Bronchial epithelial cell (primary cell): ENCODE data around the gene SIGLEC6. TPM values are rescaled to one million over a fixed set of nuclear protein-coding genes. Genes with fewer than 3 reads are reported as not detected.

ENCODE experiments used
- DNase-seq: peaks from one replicate; pipeline ENCODE4 v3.0.0-alpha.2; 2010; ENCODE audit warnings: low read depth
- FAIRE-seq: peaks from 2 replicates; lab custom pipeline; 2011; peaks lifted over from hg19 to GRCh38; lab: Jason Lieb, UNC
- H3K27me3 ChIP-seq: 2 replicates; pipeline ENCODE4 v1.5.1; 2011; ENCODE audit warnings: low read length; ENCODE audit not compliant: control insufficient read depth, insufficient read depth
- H3K36me3 ChIP-seq: 2 replicates; pipeline ENCODE4 v1.5.1; 2011; ENCODE audit warnings: low read length; ENCODE audit not compliant: control insufficient read depth, insufficient read depth
- H3K4me3 ChIP-seq: 2 replicates; pipeline ENCODE4 v1.5.1; 2011; ENCODE audit warnings: mild to moderate bottlenecking, low read depth, low read length, control low read depth
- total RNA-seq: library from RNA; depleted of rRNA; stranded (reverse); fragments of >200 nt; gene quantifications from 2 replicates; pipeline ENCODE4 v1.2.1, GENCODE V29; 2014
- TF ChIP-seq, protein P1 (sequence below): IDR thresholded peaks from 2 replicates; pipeline ENCODE4 v1.5.1; 2011; ENCODE audit warnings: mild to moderate bottlenecking, moderate library complexity, low read length, control low read depth, inconsistent platforms; ENCODE audit not compliant: insufficient read depth, severe bottlenecking

The SIGLEC6 gene
- total RNA-seq, 1 donor from 2014 or later = not detected

DNA sequence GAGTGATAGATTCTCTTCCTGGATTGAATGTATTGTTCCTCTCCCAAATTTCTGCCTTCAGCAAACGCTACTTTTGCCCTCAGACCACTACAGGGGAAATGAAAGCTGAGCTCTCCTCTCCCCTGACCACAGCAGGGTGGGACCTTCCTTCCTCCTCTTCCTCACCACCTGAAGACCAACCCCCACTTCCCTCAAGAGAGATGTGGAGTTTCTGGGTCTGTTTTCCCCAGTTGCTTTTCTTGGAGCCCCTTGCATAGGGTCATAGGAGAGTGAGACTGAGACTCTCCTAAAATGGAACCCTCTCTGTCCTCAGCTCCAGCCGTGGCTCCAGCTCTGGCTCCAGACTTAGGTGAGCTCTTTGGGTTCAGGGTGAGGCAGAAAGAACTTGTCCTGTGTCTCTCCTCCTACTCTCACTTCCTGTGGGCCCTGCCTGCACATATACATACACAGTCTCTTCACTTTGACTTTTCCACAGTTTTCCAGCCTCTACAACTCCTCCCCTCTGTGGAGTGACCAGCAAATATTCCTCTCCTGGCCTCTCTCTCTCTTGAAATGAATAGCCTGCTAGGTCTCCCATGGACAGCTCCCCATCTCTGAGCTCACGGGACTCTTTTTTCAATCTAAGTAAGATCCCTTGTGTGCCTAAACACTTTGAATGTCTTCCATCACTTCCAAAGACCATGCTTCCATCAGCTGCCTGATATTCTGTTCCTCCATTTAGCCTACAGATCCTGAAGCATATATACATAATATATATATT is 20.4 kb upstream of the SIGLEC6 start:
- FAIRE-seq (no peak), DNase-seq (no peak)
- no peaks in the 10 kb centered on the region for H3K36me3 ChIP-seq
- TF ChIP-seq, protein P1, sequence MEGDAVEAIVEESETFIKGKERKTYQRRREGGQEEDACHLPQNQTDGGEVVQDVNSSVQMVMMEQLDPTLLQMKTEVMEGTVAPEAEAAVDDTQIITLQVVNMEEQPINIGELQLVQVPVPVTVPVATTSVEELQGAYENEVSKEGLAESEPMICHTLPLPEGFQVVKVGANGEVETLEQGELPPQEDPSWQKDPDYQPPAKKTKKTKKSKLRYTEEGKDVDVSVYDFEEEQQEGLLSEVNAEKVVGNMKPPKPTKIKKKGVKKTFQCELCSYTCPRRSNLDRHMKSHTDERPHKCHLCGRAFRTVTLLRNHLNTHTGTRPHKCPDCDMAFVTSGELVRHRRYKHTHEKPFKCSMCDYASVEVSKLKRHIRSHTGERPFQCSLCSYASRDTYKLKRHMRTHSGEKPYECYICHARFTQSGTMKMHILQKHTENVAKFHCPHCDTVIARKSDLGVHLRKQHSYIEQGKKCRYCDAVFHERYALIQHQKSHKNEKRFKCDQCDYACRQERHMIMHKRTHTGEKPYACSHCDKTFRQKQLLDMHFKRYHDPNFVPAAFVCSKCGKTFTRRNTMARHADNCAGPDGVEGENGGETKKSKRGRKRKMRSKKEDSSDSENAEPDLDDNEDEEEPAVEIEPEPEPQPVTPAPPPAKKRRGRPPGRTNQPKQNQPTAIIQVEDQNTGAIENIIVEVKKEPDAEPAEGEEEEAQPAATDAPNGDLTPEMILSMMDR = no peak
- H3K4me3 ChIP-seq = no peak overlapping the region
- H3K27me3 ChIP-seq = no peaks in the 10 kb centered on the region

GRCh38 chr19:51550848-51551672 is 19.6 kb upstream of the SIGLEC6 start:
- DNase-seq (no peak), FAIRE-seq (no peak)
- H3K36me3 ChIP-seq = no peaks in the 10 kb centered on the region
- TF ChIP-seq, protein P1 = no peak
- no peak overlapping the region for H3K4me3 ChIP-seq
- H3K27me3 ChIP-seq = no peaks in the 10 kb centered on the region

GRCh38 chr19:51549533-51550324 is 18.3 kb upstream of the SIGLEC6 start:
- FAIRE-seq = no peak
- H3K4me3 ChIP-seq = no peak overlapping the region
- TF ChIP-seq, protein P1 = no peak
- no peaks in the 10 kb centered on the region for H3K36me3 ChIP-seq
- H3K27me3 ChIP-seq = no peaks in the 10 kb centered on the region
- DNase-seq = no peak

GRCh38 chr19:51548891-51549305 is 17.4 kb upstream of the SIGLEC6 start:
- TF ChIP-seq, protein P1 = no peak
- H3K27me3 ChIP-seq = no peaks in the 10 kb centered on the region
- no peak overlapping the region for H3K4me3 ChIP-seq
- DNase-seq = no peak
- FAIRE-seq = no peak
- H3K36me3 ChIP-seq = no peaks in the 10 kb centered on the region

DNA sequence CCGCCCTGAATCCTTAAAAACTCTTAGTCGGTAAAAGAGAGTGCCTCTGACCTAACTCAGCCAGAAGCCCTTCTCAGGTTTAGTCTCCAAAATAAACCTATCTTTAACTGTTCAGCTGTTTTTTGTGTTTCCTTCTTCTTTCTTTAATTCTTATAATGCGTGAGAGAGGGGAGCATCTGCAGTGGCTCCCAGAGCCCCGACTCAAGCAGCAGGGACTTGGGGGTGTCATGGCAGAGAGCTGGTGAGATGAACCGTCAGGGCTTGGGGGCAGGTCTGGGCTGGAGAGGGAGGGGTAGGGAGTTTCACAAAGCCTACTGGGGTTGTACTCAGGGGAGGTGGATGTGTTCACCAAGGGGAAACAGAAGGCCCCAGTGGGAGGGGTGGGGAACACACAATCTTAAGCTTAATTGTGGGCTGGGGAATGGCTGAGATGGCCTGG is 16.8 kb upstream of the SIGLEC6 start:
- Histone ChIP-seq H3K27me3 (no peaks in the 10 kb centered on the region), H3K4me3 (no peak overlapping the region), H3K36me3 (no peaks in the 10 kb centered on the region)
- TF ChIP-seq, protein P1 = no peak
- DNase-seq (no peak), FAIRE-seq (no peak)
